ENCODE results near the gene CCDC192. TPM values are rescaled to one million over a fixed set of nuclear protein-coding genes. Genes with fewer than 3 reads are reported as not detected.
A peak's percentile ranks its signal among the peaks of the same experiment; 100 is the strongest.
"Not testable (repeated sequence)": the region's sequence is repeated elsewhere in the genome, so short reads cannot be mapped to it uniquely, and the experiment has no call there.

The CCDC192 gene
- total RNA-seq, 4 donors from 2014 or later: 0.87 to 2.1 (median 1.9) TPM

DNA sequence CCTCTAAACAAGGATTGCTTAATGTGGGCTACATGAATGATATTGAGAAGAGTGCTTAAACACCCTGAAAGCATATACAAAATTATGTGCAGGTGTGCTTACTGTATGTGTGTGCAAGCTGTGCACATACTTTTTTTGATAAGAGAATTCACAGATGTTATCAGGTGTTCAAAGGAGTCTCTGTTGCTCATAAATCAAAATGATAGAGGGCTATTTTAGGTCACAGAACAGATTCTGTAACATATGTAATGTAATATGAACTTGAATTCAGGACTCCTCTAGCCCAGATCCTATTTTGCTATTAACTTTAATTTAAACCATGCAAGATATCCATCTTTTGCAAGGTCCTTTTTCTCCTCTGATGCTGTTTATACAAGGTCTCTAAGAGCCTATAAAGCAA, 38.2 kb downstream of the CCDC192 start:
- no peaks in the 10 kb centered on the region for H3K9me3 ChIP-seq
- no peak for DNase-seq (ENCODE audit: low spot score in 2 of 2)
- H3K27ac ChIP-seq: no peak overlapping the region
- no peaks in the 10 kb centered on the region for H3K27me3 ChIP-seq
- no peaks in the 10 kb centered on the region for H3K4me1 ChIP-seq
- no peak overlapping the region for H3K4me3 ChIP-seq
- TF ChIP-seq EP300 (IDR thresholded peaks at IDR 0.05): no peak
- TF ChIP-seq POLR2A (IDR thresholded peaks at IDR 0.05): no peak
- TF ChIP-seq, protein P1, sequence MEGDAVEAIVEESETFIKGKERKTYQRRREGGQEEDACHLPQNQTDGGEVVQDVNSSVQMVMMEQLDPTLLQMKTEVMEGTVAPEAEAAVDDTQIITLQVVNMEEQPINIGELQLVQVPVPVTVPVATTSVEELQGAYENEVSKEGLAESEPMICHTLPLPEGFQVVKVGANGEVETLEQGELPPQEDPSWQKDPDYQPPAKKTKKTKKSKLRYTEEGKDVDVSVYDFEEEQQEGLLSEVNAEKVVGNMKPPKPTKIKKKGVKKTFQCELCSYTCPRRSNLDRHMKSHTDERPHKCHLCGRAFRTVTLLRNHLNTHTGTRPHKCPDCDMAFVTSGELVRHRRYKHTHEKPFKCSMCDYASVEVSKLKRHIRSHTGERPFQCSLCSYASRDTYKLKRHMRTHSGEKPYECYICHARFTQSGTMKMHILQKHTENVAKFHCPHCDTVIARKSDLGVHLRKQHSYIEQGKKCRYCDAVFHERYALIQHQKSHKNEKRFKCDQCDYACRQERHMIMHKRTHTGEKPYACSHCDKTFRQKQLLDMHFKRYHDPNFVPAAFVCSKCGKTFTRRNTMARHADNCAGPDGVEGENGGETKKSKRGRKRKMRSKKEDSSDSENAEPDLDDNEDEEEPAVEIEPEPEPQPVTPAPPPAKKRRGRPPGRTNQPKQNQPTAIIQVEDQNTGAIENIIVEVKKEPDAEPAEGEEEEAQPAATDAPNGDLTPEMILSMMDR (IDR thresholded peaks at IDR 0.05): no peak
- H3K36me3 ChIP-seq: no peaks in the 10 kb centered on the region

DNA sequence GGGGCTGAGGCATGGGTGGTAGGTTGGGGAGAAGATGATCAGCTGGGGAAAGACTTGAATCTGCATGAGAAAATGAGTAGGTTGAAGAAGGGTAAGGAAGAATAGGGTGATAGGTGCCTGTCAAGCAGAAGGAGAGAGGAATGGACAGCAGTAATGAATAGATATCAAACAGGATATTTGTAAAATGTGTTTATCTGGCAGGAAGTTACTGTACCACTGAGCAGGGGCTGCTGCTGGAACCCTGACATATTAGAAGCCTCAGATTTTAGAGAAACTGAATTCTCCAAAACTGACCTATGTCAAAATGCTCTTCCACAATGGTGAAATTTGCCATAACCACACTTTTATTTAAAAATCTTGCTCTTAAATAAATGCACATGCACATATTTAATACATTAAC, 41.0 kb downstream of the CCDC192 start:
- no peak overlapping the region for H3K27ac ChIP-seq
- DNase-seq (ENCODE audit: low spot score in 2 of 2): no peak
- H3K4me1 ChIP-seq: no peaks in the 10 kb centered on the region
- H3K27me3 ChIP-seq: no peaks in the 10 kb centered on the region
- TF ChIP-seq, protein P1 (IDR thresholded peaks at IDR 0.05): no peak
- TF ChIP-seq POLR2A (IDR thresholded peaks at IDR 0.05) (no peak), EP300 (IDR thresholded peaks at IDR 0.05) (no peak)
- no peaks in the 10 kb centered on the region for H3K9me3 ChIP-seq
- H3K4me3 ChIP-seq: no peak overlapping the region
- no peaks in the 10 kb centered on the region for H3K36me3 ChIP-seq

DNA sequence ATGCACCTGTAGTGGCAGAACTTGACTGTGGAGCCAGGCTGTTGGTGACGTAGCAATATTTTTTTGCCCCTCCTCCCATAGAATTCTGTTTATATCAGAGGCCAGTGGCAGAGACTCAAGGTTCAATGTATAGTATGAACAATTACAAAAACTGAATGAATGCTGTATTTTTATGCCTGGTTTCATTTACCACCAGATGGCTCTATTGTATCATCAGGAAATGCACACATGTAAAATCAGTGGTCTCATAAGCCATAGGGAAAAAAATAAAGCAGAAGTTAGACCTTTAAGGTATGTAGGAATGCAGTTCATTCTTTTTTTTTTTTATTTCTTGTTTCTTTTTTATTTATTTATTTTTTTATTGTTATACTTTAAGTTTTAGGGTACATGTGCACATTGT, 43.6 kb downstream of the CCDC192 start:
- no peaks in the 10 kb centered on the region for H3K9me3 ChIP-seq
- no peaks in the 10 kb centered on the region for H3K36me3 ChIP-seq
- no peak overlapping the region for H3K27ac ChIP-seq
- no peak for DNase-seq (ENCODE audit: low spot score in 2 of 2)
- H3K27me3 ChIP-seq: no peaks in the 10 kb centered on the region
- WGBS, 2 donors: 59 to 65% methylated on average over 1 of the region's 1 CpG
- H3K4me3 ChIP-seq: no peak overlapping the region
- H3K4me1 ChIP-seq: no peaks in the 10 kb centered on the region
- TF ChIP-seq, protein P1 (IDR thresholded peaks at IDR 0.05): peak in 4 of 5 experiments; percentile 19 to 42 (median 24)
- no peak for TF ChIP-seq EP300 (IDR thresholded peaks at IDR 0.05)

DNA sequence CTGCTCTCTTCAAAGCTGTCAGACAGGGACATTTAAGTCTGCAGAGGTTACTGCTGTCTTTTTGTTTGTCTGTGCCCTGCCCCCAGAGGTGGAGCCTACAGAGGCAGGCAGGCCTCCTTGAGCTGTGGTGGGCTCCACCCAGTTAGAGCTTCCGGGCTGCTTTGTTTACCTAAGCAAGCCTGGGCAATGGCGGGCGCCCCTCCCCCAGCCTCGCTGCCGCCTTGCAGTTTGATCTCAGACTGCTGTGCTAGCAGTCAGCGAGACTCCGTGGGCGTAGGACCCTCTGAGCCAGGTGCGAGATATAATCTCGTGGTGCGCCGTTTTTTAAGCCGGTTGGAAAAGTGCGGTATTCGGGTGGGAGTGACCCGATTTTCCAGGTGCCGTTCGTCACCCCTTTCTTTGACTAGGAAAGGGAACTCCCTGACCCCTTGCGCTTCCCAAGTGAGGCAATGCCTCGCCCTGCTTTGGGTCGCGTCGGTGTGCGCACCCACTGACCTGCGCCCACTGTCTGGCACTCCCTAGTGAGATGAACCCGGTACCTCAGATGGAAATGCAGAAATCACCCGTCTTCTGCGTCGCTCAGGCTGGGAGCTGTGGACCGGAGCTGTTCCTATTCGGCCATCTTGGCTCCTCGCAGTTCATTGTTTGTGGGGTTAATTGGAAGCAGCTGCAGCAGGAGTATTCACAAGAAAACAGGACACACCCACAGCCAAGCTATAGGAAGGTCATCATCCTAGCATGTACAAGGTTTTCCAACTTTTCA, 49.5 kb downstream of the CCDC192 start:
- not testable (repeated sequence) for H3K27ac ChIP-seq, H3K4me3 ChIP-seq
- WGBS, 2 donors: 83 to 84% methylated on average over 25 to 29 of the region's 32 CpGs

DNA sequence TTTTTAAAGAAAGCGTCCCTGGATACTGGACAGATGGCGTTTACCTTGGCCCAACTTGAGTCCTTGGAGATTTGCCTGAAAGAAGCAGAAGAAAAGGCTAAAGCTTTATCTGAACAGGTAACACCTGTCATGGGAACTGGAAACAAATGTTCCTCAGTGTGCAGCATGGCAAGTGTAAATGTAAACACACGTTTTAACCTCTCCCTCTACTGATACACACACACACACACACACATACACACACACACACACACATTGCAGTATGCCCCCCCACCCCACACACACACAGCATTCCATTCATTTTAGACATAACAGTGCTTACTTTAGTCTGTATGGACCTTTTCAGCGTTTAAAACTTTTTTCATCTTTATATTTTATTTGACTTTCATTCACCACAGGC, 51.1 kb downstream of the CCDC192 start:
- DNase-seq (ENCODE audit: low spot score in 2 of 2): no peak
- no peaks in the 10 kb centered on the region for H3K27me3 ChIP-seq
- TF ChIP-seq, protein P1 (IDR thresholded peaks at IDR 0.05): no peak
- TF ChIP-seq EP300 (IDR thresholded peaks at IDR 0.05): no peak
- TF ChIP-seq POLR2A (IDR thresholded peaks at IDR 0.05): no peak
- no peak overlapping the region for H3K27ac ChIP-seq
- no peaks in the 10 kb centered on the region for H3K36me3 ChIP-seq
- H3K4me3 ChIP-seq: no peak overlapping the region
- peaks cover 0 to 5% (median 0%) of the 10 kb centered on the region in 4 donors for H3K4me1 ChIP-seq
- WGBS, 2 donors: 37 to 44% methylated on average over 4 of the region's 4 CpGs
- no peaks in the 10 kb centered on the region for H3K9me3 ChIP-seq

More for the DNA sequence above, 49.5 kb downstream of the CCDC192 start:
- not testable (repeated sequence) for H3K4me1 ChIP-seq; H3K36me3 ChIP-seq; H3K27me3 ChIP-seq; DNase-seq (ENCODE audit: low spot score in 2 of 2); H3K9me3 ChIP-seq

Data from tibial nerve (tissue), 4 donors.